Measurements from ENCODE around the gene DLGAP4. TPM values are rescaled to one million over a fixed set of nuclear protein-coding genes. Genes with fewer than 3 reads are reported as not detected.

Gene DLGAP4
- total and polyA plus RNA-seq, 2 of the 8 experiments (the other 6 are each of a cell fraction or from before 2014, with no cell fraction given) = 41.2 to 57.2 TPM

GRCh38 chr20:36465109-36466080, 159.3 kb downstream of the DLGAP4 start:
- peak overlapping the region in 2 of 4 experiments; percentile 1 to 5; a peak in 2 of 8 replicates for H3K4me3 ChIP-seq (ENCODE audit: extremely low read depth in 1 of 4, insufficient read depth in 2 of 4, low read depth in 3 of 4, low read length in 4 of 4)
- H3K4ac ChIP-seq (replicated peaks; ENCODE audit: insufficient read length, low read depth, low read length) = no peak overlapping the region
- H3K36me3 ChIP-seq (ENCODE audit: control insufficient read depth in 2 of 4, insufficient read depth in 4 of 4, low read length in 3 of 4) = no peaks in the 10 kb centered on the region
- H4K8ac ChIP-seq (ENCODE audit: extremely low read depth, insufficient read depth, low read length) = no peak overlapping the region
- no peak overlapping the region for H2BK5ac ChIP-seq (ENCODE audit: low read depth, low read length)
- peaks cover 21 to 75% of the 10 kb centered on the region in 2 experiments for H3K79me2 ChIP-seq (ENCODE audit: control insufficient read depth in 1 of 2, insufficient read depth in 2 of 2, low read length in 2 of 2)
- FAIRE-seq = no peak
- H3K27me3 ChIP-seq (replicated peaks in 1 of 4; ENCODE audit: control insufficient read depth in 3 of 4, extremely low read depth in 1 of 4, insufficient read depth in 3 of 4, low read length in 3 of 4) = no peaks in the 10 kb centered on the region; a peak in 1 of 7 replicates
- ChIA-PET POLR2A (ENCODE audit: partially characterized antibody) (interaction anchor here (0.7 to 1.7 kb wide), 7 partner anchors 8 to 22 kb away, joined by 3 to 4 read pairs (median 4); no protein-coding TSS in a partner anchor), CTCF (ENCODE audit: partially characterized antibody) (interaction anchor here (0.5 to 5.7 kb wide), 6 partner anchors 11 to 1823 kb away, joined by 3 to 28 read pairs (median 6); no protein-coding TSS in a partner anchor)
- no peak for TF ChIP-seq GTF2F1 (IDR thresholded peaks at IDR 0.05; ENCODE audit: borderline replicate concordance, low read depth, low read length)
- TF ChIP-seq CEBPB (IDR thresholded peaks at IDR 0.05; ENCODE audit: low read depth, low read length) = peak; percentile 88
- TF ChIP-seq CBX5 (IDR thresholded peaks at IDR 0.05; ENCODE audit: low read depth, low read length) = no peak
- no peak for TF ChIP-seq NANOG (IDR thresholded peaks at IDR 0.05; ENCODE audit: insufficient read depth, low read depth, low read length, poor library complexity, severe bottlenecking)
- no peak for TF ChIP-seq GABPA (IDR thresholded peaks at IDR 0.05; ENCODE audit: borderline replicate concordance, insufficient read depth, low read length)
- TF ChIP-seq EGR1 (IDR thresholded peaks at IDR 0.05; ENCODE audit: borderline replicate concordance, low read depth, low read length) = peak; percentile 65; the same call in 1 of the 2 replicates
- no peak for TF ChIP-seq POLR2AphosphoS5 (IDR thresholded peaks at IDR 0.05; ENCODE audit: low read depth, low read length)
- no peak for TF ChIP-seq KDM1A (IDR thresholded peaks at IDR 0.05; ENCODE audit: borderline replicate concordance, low read length)
- H2AK5ac ChIP-seq (ENCODE audit: low read depth, low read length) = no peak overlapping the region
- no peak for DNase-seq (ENCODE audit: low read depth in 1 of 2, low spot score in 2 of 2)
- no peak overlapping the region for H2BK20ac ChIP-seq (ENCODE audit: low read length)
- H2AFZ ChIP-seq (ENCODE audit: low read length) = no peak overlapping the region
- H3K4me2 ChIP-seq (ENCODE audit: insufficient read depth in 1 of 2, low read depth in 2 of 2, low read length in 2 of 2) = peak overlapping the region; percentile 27 to 53; a peak in 3 of 4 replicates
- no peak overlapping the region for H3K56ac ChIP-seq (replicated peaks; ENCODE audit: insufficient read length, low read depth, low read length)
- H3K9me3 ChIP-seq (ENCODE audit: insufficient read depth in 2 of 2, low read depth in 1 of 2, low read length in 1 of 2) = no peaks in the 10 kb centered on the region
- H4K5ac ChIP-seq (ENCODE audit: insufficient read length, low read depth, low read length) = no peak overlapping the region
- H4K20me1 ChIP-seq (replicated peaks in 1 of 2; ENCODE audit: control insufficient read depth in 1 of 2, insufficient read depth in 2 of 2, low read length in 2 of 2) = peaks cover 28 to 33% of the 10 kb centered on the region in 2 experiments
- H3K23me2 ChIP-seq (ENCODE audit: low read depth, low read length) = peaks cover 7% of the 10 kb centered on the region
- H3K27ac ChIP-seq (ENCODE audit: low read depth, low read length) = no peak overlapping the region
- H3K4me1 ChIP-seq (replicated peaks in 1 of 4; ENCODE audit: control insufficient read depth in 3 of 4, insufficient read depth in 4 of 4, low read length in 3 of 4) = peaks cover 10 to 33% (median 18%) of the 10 kb centered on the region in 4 experiments
- no peak overlapping the region for H2BK15ac ChIP-seq (ENCODE audit: low read length)
- WGBS, 2 experiments (ENCODE audit: extremely low coverage in 1 of 2, insufficient coverage in 1 of 2, insufficient read length in 1 of 2, insufficient replicate concordance in 2 of 2, low coverage in 1 of 2, low lambda C conversion rate in 2 of 2, missing lambda C conversion rate in 1 of 2) = 64% methylated on average over 12 of the region's 12 CpGs; no CpG with 5 or more reads in 1 of the 2 experiments
- peaks cover 23% of the 10 kb centered on the region for H3K79me1 ChIP-seq (ENCODE audit: low read depth, low read length)
- H3K9ac ChIP-seq (replicated peaks in 1 of 4; ENCODE audit: extremely low read depth in 1 of 4, low read depth in 3 of 4, low read length in 3 of 4) = no peak overlapping the region; a peak in 3 of 7 replicates
- peak overlapping the region; percentile 15 for H3K18ac ChIP-seq (ENCODE audit: extremely low read depth, low read length)
- no peak overlapping the region for H2BK120ac ChIP-seq (replicated peaks; ENCODE audit: low read depth, low read length)
- no peak overlapping the region for H4K91ac ChIP-seq (replicated peaks; ENCODE audit: insufficient read length, low read length)
- H3K14ac ChIP-seq (ENCODE audit: insufficient read length) = no peak overlapping the region
- H3K23ac ChIP-seq (ENCODE audit: insufficient read length) = no peak overlapping the region
- H2BK12ac ChIP-seq (ENCODE audit: low read depth, low read length) = no peak overlapping the region

Measured in H1 (cell line).